ENCODE measurements around the gene SORT1. TPM values are rescaled to one million over a fixed set of nuclear protein-coding genes. Genes with fewer than 3 reads are reported as not detected.
A peak's percentile ranks its signal among the peaks of the same experiment; 100 is the strongest.

The SORT1 gene
- total and polyA plus RNA-seq, 4 donors, result 1.0 to 10.6 (median 3.4) TPM

DNA sequence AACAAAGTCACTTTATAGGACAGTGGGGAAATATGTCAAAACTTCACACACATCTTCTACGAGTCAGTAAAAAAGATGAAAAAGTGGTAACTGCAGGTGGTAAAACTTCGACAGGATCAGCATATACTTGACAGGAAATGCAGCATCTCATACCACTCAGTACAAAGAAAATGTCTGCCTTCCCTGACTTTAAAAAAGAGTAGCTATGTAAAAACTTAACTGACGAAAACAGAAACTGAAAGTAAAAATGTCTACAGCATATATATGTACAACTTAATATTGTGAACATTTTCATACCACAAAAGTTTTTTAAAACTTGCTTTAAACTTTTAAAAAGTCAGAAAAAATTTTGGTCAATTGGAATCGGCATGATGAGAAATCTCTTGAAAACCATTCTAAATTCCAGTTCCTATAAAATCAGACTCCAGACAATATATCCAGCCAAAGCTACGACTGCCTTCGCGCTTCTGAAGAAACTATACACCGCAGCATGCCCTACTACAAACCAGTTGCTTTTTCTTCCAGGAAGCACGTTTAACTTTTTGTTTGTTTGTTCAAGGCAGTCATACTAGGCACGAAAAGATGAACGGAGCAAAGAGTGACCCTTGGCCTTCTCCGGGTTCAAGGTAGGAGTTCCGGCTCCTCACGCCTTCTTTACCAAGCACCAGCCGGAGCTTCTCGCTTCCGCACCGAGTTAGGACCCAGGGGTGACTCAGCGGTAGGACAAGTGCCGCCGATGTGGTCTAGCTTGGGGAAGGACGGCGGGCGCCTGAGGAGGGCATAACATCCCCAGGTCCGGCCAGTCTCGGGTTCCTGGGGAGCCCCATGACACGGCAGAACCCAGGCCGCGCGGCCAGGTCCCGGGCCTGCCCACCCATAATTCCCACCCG is 27.9 kb upstream of the SORT1 start:
- no peak for DNase-seq (ENCODE audit: low spot score)
- no peaks in the 10 kb centered on the region for H3K27me3 ChIP-seq (ENCODE audit: control insufficient read depth in 4 of 4, insufficient read depth in 4 of 4, low read length in 3 of 4)
- H3K9ac ChIP-seq (ENCODE audit: low read depth in 1 of 2, low read length in 2 of 2), result peak overlapping the region; percentile 55 to 60
- H3K9me3 ChIP-seq (ENCODE audit: control insufficient read depth in 4 of 4, low read length in 3 of 4), result no peaks in the 10 kb centered on the region
- TF ChIP-seq RAD21 (IDR thresholded peaks at IDR 0.05) (no peak), HNF4A (conservative IDR thresholded peaks at IDR 0.05) (peak in 1 of 2 donors; percentile 27)
- H3K36me3 ChIP-seq (ENCODE audit: control insufficient read depth in 4 of 4, insufficient read depth in 3 of 4, low read depth in 1 of 4, low read length in 3 of 4), result peaks cover 0 to 8% (median 5%) of the 10 kb centered on the region in 4 donors
- under 1% methylated on average over 32 of the region's 32 CpGs for WGBS
- H3K4me3 ChIP-seq (ENCODE audit: low read depth in 1 of 3, low read length in 3 of 3), result peak overlapping the region; percentile 82 to 96 (median 89)
- peak overlapping the region; percentile 83 to 91 for H3K27ac ChIP-seq (ENCODE audit: low read depth in 1 of 2, low read length in 2 of 2)
- peaks cover 0 to 33% (median 22%) of the 10 kb centered on the region in 4 donors for H3K4me1 ChIP-seq (ENCODE audit: control insufficient read depth in 4 of 4, insufficient read depth in 4 of 4, low read length in 3 of 4)

DNA sequence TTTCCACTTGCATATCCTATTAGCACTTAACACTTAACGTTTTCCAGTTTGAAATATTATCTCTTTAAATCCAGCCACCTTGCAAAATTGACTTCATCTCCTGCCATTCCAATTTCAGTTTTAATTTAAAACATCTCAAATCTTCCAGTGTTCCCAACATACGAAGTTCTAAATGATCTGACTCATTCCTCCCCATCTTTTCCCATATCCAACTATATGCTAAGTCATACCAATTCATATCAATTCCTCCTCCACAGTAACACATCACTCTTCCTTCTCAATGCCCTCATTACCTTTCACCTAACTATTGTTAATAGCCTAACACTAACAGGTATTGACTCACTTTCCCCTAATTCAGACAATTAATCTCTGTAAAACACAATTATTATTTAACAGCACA is 25.8 kb upstream of the SORT1 start:
- Histone ChIP-seq H3K36me3 (ENCODE audit: control insufficient read depth in 4 of 4, insufficient read depth in 3 of 4, low read depth in 1 of 4, low read length in 3 of 4) (peaks cover 3 to 15% (median 8%) of the 10 kb centered on the region in 4 donors), H3K9ac (ENCODE audit: low read depth in 1 of 2, low read length in 2 of 2) (no peak overlapping the region), H3K9me3 (ENCODE audit: control insufficient read depth in 4 of 4, low read length in 3 of 4) (no peaks in the 10 kb centered on the region), H3K27ac (ENCODE audit: low read depth in 1 of 2, low read length in 2 of 2) (no peak overlapping the region), H3K4me3 (ENCODE audit: low read depth in 1 of 3, low read length in 3 of 3) (no peak overlapping the region), H3K4me1 (ENCODE audit: control insufficient read depth in 4 of 4, insufficient read depth in 4 of 4, low read length in 3 of 4) (peaks cover 6 to 43% (median 32%) of the 10 kb centered on the region in 4 donors), H3K27me3 (ENCODE audit: control insufficient read depth in 4 of 4, insufficient read depth in 4 of 4, low read length in 3 of 4) (no peaks in the 10 kb centered on the region)
- no peak for DNase-seq (ENCODE audit: low spot score)
- WGBS, result 75% methylated on average over 2 of the region's 2 CpGs
- TF ChIP-seq EGR1 (IDR thresholded peaks at IDR 0.05; ENCODE audit: low read depth in 2 of 2) (no peak), CTCF (IDR thresholded peaks at IDR 0.05; ENCODE audit: low read depth, low read length, missing input control) (no peak), FOXA2 (IDR thresholded peaks at IDR 0.05) (no peak), YY1 (IDR thresholded peaks at IDR 0.05) (no peak), FOXA1 (IDR thresholded peaks at IDR 0.05) (no peak), NR2F2 (IDR thresholded peaks at IDR 0.05) (no peak), RXRA (IDR thresholded peaks at IDR 0.05) (no peak), REST (IDR thresholded peaks at IDR 0.05) (no peak), RAD21 (IDR thresholded peaks at IDR 0.05) (no peak), JUND (IDR thresholded peaks at IDR 0.05) (no peak), GABPA (IDR thresholded peaks at IDR 0.05 in 1 of 2, conservative IDR thresholded peaks at IDR 0.05 in 1 of 2) (no peak), SP1 (IDR thresholded peaks at IDR 0.05) (no peak), HNF4A (conservative IDR thresholded peaks at IDR 0.05) (no peak), ZBTB33 (IDR thresholded peaks at IDR 0.05) (no peak)
- TF ChIP-seq, protein P1, sequence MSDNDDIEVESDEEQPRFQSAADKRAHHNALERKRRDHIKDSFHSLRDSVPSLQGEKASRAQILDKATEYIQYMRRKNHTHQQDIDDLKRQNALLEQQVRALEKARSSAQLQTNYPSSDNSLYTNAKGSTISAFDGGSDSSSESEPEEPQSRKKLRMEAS (IDR thresholded peaks at IDR 0.05), result no peak
- TF ChIP-seq, protein P2, sequence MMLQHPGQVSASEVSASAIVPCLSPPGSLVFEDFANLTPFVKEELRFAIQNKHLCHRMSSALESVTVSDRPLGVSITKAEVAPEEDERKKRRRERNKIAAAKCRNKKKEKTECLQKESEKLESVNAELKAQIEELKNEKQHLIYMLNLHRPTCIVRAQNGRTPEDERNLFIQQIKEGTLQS (IDR thresholded peaks at IDR 0.05), result no peak

Data from liver (tissue), 9 donors.